NCI-H1436 treated with DMSO at 0.1 percent for 48 hours (cell line): ENCODE data around the gene UBE2E2.
"Not testable (repeated sequence)": the region's sequence is repeated elsewhere in the genome, so short reads cannot be mapped to it uniquely, and the experiment has no call there.

Source experiments
- DNase-seq: peaks from one replicate; lab custom pipeline; 2025; lab: John Stamatoyannopoulos, UW

Gene UBE2E2

DNA sequence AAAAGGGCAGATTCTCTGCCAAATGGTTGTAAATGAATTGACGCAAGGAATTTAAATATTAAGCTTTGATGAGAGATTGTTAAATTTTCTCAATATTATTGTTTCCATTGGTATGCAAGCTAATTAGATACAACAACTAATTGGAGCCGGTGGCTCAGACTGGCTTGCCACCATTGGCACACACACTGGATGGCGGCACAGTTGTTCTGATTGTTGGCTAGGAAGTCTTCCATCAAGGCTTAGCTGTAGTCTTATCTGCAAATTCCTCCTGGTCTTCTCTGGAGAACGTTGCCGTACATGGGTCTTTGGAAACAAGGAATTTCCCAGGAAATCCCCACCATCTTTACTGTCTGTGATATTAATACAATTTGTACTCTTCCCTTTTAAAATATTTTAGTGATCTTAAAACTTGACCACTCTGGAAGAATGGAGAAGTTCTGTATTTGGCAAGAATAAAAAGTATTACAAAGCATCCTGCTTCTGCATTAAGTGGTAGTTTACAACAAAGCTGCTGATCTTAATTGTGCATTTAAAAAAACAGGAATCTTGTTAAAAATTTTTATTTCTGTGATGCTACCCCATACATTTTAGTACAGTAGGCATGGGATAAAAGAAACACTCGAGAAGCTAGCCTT lies 126.5 kb downstream of the UBE2E2 start:
- no peak for DNase-seq

DNA sequence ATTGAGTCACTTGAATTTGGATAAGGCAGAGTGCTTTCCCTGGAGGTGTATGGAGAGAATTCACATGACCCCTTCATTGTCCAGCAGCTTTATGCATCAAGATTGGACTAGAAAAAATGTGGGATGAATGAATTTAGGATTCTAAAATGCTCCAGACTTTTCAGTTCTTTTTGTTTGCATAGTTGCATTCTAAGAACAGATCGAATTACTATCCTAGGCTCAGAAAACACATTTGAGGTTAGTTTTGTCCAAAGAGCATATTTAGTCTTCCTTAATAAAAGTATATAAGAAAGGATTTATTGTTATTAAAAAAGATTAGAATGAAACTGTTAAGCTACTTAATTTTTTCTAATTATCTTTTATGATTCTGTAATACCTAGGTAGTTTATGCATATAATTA lies 127.4 kb downstream of the UBE2E2 start:
- no peak for DNase-seq

DNA sequence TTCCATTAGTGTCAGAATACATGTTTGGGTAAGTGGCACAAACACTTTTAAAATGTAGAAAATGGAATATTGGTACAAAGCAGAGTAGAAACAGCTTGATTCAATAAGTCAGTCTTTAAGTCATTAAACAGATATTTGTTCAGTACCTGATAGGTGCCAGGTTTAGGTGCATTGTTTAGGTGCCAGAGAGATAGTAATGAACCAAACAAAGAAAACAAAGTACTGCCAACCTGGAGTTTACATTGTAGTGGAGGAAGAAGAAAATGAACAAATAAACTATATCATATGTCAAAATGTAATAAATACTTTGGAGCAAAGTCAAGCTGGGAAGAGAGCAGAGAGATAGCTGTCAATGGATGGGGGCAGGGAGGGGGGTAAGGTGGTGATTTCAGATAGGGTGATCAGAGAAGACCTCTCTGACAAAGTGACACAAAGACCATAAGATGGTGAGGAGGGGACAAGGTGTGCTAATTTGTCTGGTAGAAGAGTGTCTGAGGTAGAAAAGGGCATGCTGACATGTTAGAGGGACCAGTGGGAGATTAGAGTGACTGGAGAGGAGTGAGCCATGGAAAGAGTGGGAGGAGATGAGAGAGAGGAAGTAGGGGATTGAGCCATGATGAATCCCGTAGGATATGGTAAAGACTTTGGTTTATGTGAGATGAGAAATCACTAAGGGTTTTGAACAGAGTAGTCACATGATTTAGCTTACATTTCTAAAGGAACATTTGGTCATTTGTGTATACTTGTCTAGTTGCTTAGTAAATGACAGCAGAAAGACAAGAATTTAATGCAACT lies 128.2 kb downstream of the UBE2E2 start:
- no peak for DNase-seq

DNA sequence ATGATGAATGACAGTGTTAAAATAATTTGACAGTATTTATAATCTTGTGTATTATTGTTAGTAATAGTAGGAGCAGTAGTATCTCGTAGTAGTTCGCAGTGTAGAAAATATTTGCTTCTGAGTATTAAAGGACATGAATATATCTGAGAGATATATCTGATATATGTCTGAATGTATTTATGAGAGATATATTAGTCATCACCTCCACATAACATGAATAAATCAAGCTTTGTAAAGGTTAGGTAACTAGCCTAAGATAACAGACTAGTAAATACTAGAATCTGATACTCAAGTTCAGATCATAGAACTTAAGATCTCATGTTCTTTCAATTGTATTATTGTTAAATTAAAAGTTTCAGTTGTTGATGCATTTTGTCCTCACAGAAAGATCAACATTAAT lies 130.5 kb downstream of the UBE2E2 start:
- no peak for DNase-seq

DNA sequence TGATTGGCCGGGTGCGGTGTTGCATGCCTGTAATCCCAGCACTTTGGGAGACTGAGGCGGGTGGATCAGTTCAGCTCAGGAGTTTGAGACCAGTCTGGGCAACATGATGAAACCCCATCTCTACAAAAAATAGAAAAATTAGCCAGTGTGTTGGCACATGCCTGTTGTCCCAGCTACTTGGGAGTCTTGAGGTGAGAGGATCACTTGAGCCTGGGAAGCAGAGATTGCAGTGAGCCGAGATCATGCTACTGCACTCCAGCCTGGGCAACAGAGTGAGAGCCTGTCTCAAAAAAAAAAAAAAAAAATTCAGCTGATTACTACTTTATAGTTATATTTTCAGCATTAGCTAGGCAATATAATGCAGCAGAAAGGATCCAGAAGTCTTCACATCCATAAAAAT lies 133.7 kb downstream of the UBE2E2 start:
- not testable (repeated sequence) for DNase-seq

DNA sequence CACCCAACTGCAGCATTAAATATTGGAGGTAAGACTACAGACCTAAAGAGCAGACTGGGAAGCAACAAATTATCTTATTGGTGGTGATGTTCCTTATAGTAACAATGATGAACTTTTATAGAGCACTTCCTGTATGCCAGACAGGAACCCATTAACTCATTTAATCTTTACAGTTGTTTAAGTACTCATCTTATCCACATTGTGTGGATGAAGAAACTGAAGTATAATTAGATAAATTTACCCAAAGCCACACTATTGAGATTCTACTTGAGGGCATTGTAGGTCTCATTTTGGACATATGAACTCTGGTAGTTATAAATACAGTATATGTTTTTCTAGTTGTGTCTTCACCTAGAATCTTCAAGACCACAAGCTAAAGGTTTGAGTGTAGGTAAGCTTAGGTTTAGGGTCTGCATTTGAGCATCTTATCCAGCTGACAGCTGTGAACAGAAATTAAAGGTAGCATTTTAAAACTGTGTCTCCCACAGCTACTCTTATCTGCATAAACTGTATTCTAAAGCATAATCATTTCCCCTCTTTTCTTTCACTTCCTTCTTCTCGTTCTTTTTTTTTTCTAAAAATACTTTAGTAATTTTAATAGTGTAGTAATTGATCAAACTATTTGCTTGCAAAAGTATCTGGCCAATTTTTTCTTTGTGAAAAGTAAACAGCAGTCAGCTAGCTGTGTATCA lies 138.2 kb downstream of the UBE2E2 start:
- no peak for DNase-seq

DNA sequence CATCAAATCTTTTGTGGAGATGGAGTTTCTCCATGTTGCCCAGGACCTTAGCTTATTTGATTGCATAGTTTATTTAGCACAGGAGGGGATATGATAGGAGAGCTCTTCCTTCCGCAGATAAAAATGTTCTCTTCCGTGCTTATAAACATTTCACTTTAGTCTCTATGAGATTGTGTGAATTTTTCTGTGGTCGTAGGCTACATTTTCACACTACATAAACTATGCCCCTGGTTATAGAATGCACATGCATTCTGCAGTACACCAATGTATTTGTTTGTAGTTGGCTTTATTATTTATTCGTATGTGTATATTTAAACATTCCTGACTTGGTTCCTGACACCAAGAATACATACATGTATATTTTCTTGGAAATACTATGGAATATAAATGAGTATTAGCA lies 139.2 kb downstream of the UBE2E2 start:
- no peak for DNase-seq

DNA sequence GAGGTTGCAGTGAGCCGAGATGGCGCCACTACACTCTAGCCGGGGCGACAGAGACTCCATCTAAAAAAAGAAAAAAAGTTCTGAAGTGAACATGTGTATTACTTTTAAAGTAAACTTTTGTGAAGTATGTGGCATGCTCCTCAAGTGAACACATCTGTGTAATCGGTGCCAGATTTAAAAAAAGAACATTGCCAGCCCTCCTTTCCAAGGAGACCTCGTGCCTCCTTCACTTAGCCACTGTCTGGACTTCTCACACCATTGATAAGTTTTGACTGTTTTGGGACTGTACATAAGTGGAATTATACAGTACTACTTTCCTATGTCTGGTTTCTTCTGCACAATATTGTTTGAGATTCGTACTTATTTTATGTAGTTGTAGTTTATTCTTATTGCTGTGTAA lies 140.4 kb downstream of the UBE2E2 start:
- no peak for DNase-seq

DNA sequence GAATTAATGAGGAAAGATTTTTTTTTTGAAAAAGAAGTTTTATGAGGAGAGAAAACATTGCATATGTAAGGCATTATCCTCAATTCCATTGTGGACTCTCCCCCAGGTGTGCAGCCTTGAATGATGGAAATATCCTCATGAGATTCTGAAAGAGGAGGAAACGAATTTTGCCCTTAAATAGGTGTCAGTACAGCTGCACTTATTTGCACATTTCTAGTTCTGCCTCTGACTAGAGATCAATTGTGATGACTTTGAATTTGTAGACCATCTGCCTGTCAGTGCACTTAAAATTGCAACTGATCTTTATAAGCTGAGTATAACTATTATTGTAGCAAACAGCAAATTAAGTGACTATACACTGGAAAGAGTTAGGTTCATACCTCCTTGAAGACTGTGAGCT lies 141.8 kb downstream of the UBE2E2 start:
- no peak for DNase-seq

DNA sequence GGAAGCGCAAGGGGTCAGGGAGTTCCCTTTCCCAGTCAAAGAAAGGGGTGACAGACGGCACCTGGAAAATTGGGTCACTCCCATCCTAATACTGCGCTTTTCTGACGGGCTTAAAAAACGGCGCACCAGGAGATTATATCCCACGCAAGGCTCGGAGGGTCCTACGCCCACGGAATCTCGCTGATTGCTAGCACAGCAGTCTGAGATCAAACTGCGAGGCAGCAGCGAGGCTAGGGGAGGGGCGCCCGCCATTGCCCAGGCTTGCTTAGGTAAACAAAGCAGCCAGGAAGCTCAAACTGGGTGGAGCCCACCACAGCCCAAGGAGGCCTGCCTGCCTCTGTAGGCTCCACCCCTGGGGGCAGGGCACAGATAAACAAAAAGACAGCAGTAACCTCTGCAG lies 146.3 kb downstream of the UBE2E2 start:
- not testable (repeated sequence) for DNase-seq

DNA sequence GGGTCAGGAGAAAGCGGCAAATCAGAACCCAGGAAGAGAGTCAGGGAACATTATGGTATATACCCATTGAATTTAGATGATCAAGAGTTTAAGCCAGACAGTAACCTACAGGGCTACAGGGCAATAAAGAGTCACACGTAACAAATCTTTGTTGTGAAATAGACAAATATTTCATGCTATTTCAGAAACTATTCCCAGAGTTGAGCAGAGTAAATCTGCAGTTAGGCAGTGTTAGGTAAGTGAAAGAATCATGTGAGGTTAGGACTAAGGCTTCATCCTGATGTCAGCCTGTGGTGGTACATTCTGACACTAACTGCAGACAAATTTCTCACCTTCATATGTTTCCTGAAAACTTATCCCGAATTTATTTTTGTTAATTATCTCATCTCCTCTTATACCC lies 153.0 kb downstream of the UBE2E2 start:
- DNase-seq = no peak

DNA sequence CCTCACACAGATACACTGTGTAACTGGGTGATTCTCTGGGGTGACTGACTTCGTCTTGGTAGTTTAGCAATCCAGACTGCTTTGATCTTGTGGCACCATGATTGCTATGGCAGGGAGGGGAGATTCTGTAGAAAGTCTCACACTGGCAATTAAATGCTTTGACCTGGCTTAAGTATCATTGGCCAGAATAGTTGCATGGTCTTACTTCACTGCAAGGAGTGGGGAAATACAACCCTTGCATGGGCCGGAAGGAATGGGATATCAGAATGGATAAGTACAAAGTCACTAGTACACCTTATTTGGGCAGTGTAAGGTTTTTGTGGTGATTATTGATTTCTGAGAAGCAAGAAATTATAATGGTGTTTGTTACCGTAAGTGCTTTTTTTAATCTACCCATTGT lies 153.8 kb downstream of the UBE2E2 start:
- DNase-seq = no peak

DNA sequence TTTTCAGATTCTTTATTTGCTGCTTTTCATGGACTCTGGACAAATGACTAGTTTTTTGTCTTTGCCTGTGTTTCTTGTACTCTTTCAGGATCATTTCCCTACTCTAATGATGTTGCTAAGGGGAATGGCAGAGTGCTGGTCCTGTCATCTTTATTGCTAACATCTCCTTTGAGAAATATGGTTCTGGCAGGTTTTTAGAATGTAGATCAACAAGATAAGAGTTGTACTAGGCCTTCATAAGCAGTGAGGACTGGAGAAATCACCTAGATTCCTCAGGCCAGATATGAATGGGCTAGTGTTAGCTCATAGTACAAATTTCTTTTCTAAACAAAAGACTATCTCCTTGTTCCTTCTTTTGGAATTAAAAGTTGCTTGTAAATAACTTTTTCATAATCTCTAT lies 156.0 kb downstream of the UBE2E2 start:
- DNase-seq = no peak

DNA sequence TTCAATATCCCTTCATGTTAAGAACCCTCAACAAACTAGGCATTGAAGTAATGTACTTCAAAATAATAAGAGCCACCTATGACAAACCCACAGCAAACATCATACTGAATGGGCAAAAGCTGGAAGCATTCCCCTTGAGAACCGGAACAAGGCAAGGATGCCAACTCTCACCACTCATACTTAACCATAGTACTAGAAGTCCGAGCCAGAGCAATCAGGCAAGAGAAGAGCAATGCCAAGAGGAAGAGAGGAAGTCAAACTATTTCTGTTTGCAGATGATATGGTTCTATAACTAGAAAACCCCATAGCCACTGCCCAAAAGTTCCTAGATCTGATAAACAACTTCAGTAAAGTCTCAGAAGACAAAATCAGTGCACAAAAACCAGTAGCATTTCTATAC lies 161.9 kb downstream of the UBE2E2 start:
- no peak for DNase-seq

DNA sequence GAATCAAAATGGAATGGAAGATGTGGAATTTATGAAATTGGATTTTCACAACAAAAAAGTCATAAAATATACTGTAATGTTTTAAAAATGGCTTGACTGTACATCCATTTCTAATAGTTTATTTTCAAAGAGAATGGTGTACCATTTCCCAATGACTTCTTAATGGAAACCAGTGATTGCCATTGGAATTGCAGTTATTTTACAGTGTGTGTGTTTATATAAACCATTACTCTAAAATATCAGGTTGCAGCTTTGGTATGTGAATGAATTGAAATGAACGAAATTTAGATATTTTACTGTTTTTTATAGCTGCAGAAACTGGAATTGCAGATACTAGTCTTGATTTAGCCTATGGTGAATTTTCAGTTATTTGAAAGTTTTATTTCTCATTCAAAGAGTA lies 165.6 kb downstream of the UBE2E2 start:
- no peak for DNase-seq

DNA sequence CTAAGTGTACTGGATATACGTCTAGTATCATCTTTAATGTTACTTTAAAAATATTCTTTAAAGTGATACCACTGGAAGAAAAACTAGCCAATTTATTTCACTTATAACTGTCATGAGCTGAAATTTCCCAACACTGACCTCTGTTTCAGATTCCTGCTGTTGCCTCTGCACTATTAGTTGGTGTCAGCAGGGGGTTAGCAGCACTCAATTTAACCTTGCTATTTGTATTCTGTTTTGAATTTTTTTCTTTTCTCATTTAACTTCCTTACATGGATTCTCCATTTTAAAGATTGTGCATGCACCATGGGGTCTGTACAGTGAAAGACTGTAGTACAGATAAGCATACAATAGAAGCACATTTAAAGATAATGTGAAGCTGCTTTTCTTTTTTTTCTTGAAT lies 169.2 kb downstream of the UBE2E2 start:
- no peak for DNase-seq

DNA sequence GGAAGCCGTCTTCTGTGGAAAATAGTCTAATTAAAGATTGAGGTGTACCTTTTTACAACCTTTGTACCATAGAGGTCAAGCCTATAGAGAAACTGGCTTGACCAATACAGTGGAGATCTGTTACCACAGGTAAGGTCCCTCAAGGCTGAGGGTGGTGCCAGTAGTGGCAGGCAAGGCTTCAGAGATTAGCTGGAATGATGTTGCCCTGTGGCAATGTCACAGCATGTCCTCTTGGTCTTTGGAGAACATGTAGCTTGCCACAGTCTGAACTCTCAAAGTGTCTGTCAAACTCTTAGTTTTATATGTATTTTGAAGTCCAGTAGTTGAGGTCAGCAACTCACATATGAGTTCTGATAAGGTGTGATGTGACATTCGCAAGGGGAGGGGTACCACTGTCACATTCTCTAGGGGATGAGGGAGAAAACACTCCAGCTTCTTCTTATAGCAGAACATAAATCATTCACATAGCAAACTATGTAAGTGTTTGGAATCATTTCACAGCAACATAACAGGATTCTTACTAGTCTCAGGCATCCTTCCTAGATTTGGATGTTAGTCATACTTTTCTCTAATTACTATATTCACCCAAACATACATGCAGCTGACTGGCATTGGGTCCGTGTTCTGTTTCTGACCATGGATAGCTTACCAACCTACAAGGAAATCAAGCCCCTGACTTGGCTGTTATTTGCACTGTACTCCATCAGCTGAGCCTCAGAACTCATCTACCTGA lies 173.6 kb downstream of the UBE2E2 start:
- DNase-seq = no peak

DNA sequence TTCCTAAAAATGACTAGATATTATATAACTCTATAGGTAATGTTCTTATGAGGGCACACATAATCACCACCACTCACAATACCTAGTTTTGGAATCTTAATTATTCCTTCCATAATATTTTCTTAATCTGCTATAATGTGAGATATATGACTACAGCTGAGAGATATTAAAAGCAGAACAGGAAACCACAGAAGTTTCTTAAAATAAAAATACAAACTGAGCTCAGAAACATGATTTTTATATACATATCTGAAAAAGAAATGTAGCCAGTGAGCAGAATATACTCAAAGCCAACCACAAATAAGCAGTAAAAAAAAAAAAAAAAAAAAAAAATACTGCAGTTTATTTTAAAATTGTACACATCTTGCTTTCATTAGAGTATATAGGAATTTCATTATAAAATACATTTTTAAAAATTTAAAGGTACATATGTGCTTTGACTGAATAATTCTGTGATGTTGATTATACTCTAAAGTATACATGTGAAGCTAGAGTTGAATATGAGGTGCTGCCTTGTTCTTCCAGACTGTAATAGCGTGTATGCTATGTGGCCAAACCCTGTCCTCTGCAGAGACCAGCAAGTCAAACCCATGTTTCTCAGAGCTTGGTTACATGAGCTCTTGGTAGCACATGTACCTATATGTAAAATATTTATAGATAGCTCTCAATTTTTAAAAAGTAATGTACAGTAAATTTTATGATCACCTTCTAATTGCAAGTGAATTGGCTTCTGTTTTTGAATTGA lies 175.0 kb downstream of the UBE2E2 start:
- DNase-seq = no peak

DNA sequence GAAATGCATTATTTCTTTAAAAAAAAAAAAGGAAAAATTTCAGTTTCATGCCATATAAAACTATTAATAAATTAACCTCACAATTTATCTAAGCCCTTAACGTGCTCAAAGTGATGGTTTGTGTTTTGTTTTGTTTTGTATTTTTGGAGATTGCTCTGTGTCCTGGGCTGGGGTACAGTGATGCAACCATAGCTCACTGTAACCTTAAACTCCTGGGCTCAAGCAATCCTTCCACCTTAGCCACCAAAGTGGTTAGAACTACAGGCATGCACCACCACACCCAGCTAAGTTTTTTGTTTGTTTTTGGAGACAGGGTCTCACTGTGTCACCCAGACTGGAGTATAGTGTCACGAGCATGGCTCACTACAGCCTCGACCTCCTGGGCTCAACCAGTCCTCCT lies 180.7 kb downstream of the UBE2E2 start:
- DNase-seq = no peak

DNA sequence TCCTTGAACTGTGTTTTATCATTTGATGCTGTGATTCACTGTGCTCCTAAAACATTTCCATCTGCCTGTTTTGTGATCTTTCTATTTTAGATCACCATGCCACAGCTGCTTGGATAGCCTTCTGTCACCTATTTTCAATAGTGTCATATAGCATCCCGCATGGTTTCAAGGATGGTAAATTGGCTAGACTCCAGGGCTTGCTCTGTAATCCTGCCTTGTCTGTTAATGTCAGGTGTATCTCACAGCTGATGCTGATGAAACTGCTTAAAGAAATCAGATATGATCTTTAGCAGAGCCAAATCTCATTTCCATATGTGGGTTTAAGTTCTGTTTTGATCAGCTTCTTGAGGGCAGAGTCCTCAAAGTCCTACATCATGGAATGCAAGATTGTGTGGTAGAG lies 182.2 kb downstream of the UBE2E2 start:
- no peak for DNase-seq

DNA sequence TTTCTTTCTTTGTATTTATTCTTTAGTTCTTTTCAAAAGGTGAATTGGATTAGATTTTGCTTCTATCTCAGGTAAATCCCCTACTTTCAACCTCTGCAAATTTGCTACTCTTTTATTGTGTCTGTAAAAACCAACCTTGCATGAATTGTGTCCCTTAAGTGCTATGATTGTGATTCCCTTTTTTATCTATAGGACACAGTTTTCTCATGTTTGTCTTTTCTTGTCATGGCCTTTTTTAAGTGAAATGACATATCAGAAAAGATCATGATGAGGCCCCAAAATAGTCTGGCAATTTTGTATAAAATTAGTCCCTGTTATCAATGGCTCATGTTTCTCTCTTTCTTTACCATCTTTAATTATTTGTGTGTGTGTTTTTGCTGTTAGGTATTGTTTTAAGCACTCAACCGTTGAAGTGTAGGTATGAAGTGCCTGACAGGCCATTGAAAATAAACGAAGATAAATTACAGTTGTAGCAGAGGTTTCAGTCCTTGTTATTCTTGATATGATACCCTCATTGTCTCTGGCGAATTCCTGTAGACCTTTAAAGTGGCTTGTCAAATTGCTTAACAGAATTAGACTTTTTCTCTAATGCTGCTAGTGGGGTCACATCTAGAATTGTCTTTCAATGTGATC lies 184.3 kb downstream of the UBE2E2 start:
- no peak for DNase-seq
